Muscle of leg (tissue), 11 donors: ENCODE data around the gene RNF214. TPM values are rescaled to one million over a fixed set of nuclear protein-coding genes. Genes with fewer than 3 reads are reported as not detected.
"Not testable (repeated sequence)": the region's sequence is repeated elsewhere in the genome, so short reads cannot be mapped to it uniquely, and the experiment has no call there.

ENCODE experiments used
- DNase-seq: peaks from one replicate; pipeline ENCODE4 v3.0.0; 2013
- H3K27ac ChIP-seq: one replicate; pipeline ENCODE4 v1.5.1; 2013; ENCODE audit warnings: mild to moderate bottlenecking, low read length, control low read depth
- H3K27me3 ChIP-seq: one replicate; pipeline ENCODE4 v1.6.1; 2013; ENCODE audit warnings: low read length; ENCODE audit not compliant: control insufficient read depth, insufficient read depth
- H3K36me3 ChIP-seq: one replicate; pipeline ENCODE4 v1.6.1; 2013; ENCODE audit warnings: low read length; ENCODE audit not compliant: control insufficient read depth, insufficient read depth
- H3K4me1 ChIP-seq: one replicate; pipeline ENCODE4 v1.6.1; 2013; ENCODE audit warnings: low read length; ENCODE audit not compliant: control insufficient read depth, insufficient read depth
- H3K4me3 ChIP-seq: one replicate; pipeline ENCODE4 v1.5.1; 2013; ENCODE audit warnings: low read length, control low read depth
- H3K9me3 ChIP-seq: replicated peaks from 2 replicates; pipeline ENCODE4 v1.6.1; 2013; ENCODE audit warnings: low read depth, low read length; ENCODE audit not compliant: control insufficient read depth
- WGBS: methylation state at CpG from one replicate; pipeline ENCODE4 v1.1.5; 2013; ENCODE audit warnings: missing lambda C conversion rate; ENCODE audit not compliant: insufficient coverage; 5-methylcytosine and 5-hydroxymethylcytosine counted together
- polyA plus RNA-seq, 8 donors: library from polyadenylated mRNA; unstranded; fragments of 120-200 nt; gene quantifications; one replicate each; pipeline versions ENCODE4 v1.2.1 to v1.2.3, GENCODE V29; 2013; ENCODE audit warnings: inconsistent platforms in 1 of 8, low replicate concordance in 1 of 8; ENCODE audit not compliant: insufficient read length in 8 of 8, insufficient read depth in 1 of 8
- total RNA-seq: library from RNA; stranded (reverse); fragments of 120-200 nt; gene quantifications from one replicate; pipeline ENCODE4 v1.2.4, GENCODE V29; 2013

The RNF214 gene
- total and polyA plus RNA-seq, 9 donors = 11.0 to 19.4 (median 16.9) TPM

DNA sequence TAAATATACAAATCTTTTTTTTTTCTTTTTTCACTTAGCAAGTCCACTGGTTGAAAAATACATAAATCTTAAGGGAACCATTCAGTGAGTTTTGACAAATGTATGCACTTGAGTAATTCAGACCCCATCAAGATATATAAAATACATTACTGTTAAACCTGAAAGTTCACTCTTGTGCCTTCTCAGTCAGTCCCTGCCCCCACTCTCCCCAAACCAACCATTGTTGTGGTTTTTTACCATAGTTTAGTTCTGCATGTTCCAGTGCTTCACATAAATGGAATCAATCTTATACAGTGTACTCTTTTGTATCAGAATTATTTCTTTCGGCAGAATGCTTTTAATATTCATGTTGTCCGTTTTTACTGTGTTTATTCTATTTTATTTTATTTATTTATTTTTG, 26.1 kb downstream of the RNF214 start:
- Histone ChIP-seq H3K4me3 (no peak overlapping the region), H3K4me1 (no peaks in the 10 kb centered on the region), H3K27ac (no peak overlapping the region), H3K36me3 (peaks cover 33% of the 10 kb centered on the region), H3K27me3 (no peaks in the 10 kb centered on the region), H3K9me3 (no peaks in the 10 kb centered on the region)
- no peak for DNase-seq
- WGBS = no CpG with 5 or more reads among the region's 2 CpGs

DNA sequence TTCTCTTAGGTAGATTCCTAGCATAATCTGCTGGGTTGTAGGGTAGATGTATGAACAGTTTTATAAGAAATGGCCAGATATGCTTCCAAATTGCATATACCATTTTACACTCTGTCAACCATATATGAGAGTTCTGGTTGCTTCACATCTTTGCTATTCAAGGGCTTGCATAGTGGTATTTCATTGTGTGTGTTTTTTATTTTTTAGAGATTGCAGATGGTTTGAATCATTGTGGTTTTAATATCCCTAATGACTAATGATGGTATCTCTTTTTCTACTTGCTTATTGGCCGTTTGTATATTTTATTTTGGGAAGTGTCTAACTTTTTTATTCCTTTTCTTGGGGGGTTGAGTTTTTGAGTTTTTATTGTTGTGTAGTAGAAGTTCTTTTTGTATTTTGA, 26.9 kb downstream of the RNF214 start:
- Histone ChIP-seq H3K4me3 (no peak overlapping the region), H3K9me3 (no peaks in the 10 kb centered on the region), H3K36me3 (peaks cover 27% of the 10 kb centered on the region), H3K27me3 (no peaks in the 10 kb centered on the region), H3K27ac (no peak overlapping the region), H3K4me1 (no peaks in the 10 kb centered on the region)
- no peak for DNase-seq
- WGBS = no CpG with 5 or more reads among the region's 1 CpG

DNA sequence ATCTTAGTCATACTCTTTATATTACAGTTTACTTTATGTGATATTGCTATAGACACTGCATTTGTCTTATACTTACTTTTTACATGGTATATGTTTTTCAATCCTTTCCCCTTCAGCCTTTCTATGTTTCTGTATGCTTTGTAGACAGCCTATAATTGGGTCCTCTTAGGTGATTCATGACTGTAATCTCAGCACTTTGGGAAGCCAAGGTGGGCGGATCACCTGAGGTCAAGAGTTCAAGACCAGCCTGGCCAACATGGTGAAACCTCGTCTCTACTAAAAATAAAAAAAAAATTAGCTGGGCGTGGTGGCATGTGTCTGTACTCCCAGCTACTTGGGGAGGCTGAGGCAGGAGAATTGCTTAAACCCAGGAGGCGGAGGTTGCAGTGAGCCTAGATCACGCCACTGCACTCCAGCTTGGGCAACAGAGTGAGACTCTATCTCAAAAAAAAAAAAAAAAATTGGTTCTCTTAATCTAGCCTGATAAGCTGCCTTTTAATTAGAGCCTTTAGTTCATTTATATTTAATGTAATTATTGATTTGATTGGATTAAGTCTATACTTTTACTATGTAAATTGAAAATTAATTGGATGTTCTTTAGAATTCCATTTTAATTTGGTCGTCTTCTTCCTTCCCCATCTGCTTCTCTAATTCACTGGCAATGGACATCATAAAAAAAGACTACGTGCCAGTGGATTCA, 32.3 kb downstream of the RNF214 start:
- WGBS = 83% methylated on average over 1 of the region's 7 CpGs
- not testable (repeated sequence) for DNase-seq, H3K27ac ChIP-seq

DNA sequence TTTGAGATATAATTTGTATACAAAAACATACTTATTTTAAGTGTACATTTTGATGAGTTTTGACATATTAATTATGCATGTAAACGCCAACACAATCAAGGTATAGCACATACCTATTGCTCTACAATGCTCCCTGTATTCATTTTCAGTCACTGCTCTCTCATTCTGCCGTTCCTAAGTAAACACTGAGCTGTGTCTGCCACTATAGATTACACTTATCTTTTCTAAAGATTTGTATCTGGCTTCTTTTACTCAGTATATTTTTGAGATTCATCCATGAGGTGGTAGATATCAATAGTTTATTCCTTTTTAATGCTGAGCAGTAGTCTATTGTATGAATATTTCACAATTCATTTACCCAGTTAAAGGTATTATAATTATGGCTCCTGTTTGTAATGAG, 33.3 kb downstream of the RNF214 start:
- Histone ChIP-seq H3K4me3 (no peak overlapping the region), H3K27ac (no peak overlapping the region), H3K4me1 (no peaks in the 10 kb centered on the region), H3K27me3 (no peaks in the 10 kb centered on the region), H3K36me3 (peaks cover 14% of the 10 kb centered on the region), H3K9me3 (no peaks in the 10 kb centered on the region)
- no peak for DNase-seq
- WGBS = no CpG with 5 or more reads among the region's 2 CpGs

More for the DNA sequence above, 32.3 kb downstream of the RNF214 start:
- not testable (repeated sequence) for H3K27me3 ChIP-seq, H3K4me3 ChIP-seq, H3K4me1 ChIP-seq, H3K9me3 ChIP-seq
- peaks cover 17% of the 10 kb centered on the region for H3K36me3 ChIP-seq

DNA sequence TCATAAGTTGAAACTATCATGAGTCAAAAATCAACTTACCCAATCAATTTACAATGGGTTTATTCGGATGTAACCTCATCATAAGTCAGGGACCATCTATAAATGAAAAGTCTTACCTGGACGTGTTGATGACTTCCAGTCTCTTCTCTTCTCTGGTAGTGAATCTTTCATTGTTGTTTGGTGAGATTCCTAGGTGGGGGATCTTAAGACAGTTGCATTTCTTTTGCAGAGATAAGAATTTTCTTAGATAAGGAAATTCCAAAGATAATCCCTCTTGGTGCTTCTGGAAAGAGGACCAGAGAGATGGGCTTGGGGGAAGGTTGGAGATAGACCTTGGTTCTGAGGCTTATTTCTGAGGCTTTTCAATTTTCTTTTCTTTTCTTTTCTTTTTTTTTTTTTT, 37.4 kb downstream of the RNF214 start:
- Histone ChIP-seq H3K4me3 (no peak overlapping the region), H3K27ac (no peak overlapping the region), H3K4me1 (no peaks in the 10 kb centered on the region), H3K36me3 (peaks cover 11% of the 10 kb centered on the region), H3K9me3 (no peaks in the 10 kb centered on the region), H3K27me3 (no peaks in the 10 kb centered on the region)
- DNase-seq = no peak
- no CpG with 5 or more reads among the region's 2 CpGs for WGBS

DNA sequence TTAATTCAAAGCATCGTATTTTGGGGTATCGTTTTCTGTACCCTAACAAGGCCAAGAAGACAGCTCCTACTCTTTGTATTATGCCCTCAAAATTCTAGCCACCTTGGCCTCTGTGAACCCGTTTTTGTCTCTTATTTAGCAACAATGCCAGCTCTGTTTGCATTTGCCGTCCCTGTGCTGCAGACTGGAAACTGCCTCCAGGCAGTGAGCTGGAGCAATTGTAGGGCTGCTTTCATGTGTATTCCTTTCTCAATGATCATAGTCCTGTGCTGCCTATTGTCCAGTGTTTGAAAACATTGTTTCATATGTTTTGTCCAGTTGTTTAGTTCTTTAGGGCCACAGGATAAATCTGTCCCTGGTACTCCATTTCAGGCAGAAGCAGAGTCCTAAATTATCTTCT, 38.7 kb downstream of the RNF214 start:
- H3K27me3 ChIP-seq = no peaks in the 10 kb centered on the region
- no peak overlapping the region for H3K27ac ChIP-seq
- H3K4me1 ChIP-seq = no peaks in the 10 kb centered on the region
- no peak overlapping the region for H3K4me3 ChIP-seq
- 94% methylated on average over 3 of the region's 4 CpGs for WGBS
- peaks cover 16% of the 10 kb centered on the region for H3K36me3 ChIP-seq
- no peaks in the 10 kb centered on the region for H3K9me3 ChIP-seq
- no peak for DNase-seq

DNA sequence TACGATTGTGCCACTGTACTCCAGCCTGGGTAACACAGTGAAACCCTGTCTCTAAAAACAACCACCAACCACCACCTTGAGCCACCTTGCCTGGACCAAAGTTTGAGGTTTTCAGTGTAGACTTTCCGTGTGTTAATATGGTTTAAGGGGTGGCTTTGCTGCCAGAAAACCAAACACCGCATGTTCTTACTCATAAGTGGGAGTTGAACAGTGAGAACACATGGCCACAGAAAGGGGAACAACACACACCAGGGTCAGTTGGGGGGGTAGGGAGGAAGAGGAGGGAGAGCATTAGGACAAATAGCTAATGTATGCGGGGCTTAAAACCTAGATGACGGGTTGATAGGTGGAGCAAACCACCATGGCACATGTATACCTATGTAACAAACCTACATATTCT, 39.7 kb downstream of the RNF214 start:
- not testable (repeated sequence) for H3K4me1 ChIP-seq

DNA sequence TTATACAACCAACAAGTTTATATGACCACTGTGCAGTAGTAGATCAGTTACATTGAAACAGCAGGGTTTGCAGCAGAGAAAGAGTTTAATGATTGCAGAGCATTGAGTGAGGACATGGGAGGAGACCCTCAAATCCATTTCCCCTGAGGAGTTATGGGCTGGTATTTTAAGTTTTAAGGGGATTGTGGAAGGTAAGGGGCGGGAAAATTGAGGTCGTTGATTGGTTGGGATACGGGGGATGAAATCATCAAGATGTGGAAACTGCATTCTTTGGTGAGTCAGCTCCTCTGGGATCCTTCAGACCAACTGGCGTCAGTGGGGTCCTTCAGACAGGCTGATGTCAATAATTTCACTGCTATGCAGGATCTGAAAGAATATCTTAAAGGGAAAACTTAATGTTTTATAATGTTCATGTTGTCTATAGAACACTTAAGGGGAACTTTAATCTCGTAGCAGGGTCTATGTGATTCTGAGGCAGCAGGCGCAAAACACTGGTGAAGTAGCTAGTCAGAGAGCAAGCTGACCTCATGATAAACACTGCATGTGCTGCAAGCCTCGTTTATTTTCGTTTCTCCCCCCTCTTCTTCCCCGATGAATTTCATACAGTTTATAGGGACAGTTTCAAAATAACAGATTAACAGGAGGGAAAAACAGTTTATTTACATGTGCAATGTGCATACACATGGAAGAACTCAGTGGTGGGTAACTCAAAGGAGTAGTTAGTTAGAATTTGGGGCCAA, 41.2 kb downstream of the RNF214 start:
- WGBS = 74% methylated on average over 4 of the region's 9 CpGs
- no peak for DNase-seq

More for the DNA sequence above, 39.7 kb downstream of the RNF214 start:
- not testable (repeated sequence) for H3K27ac ChIP-seq, H3K4me3 ChIP-seq, H3K27me3 ChIP-seq, DNase-seq, H3K9me3 ChIP-seq
- WGBS = 100% methylated on average over 2 of the region's 5 CpGs
- peaks cover 16% of the 10 kb centered on the region for H3K36me3 ChIP-seq

DNA sequence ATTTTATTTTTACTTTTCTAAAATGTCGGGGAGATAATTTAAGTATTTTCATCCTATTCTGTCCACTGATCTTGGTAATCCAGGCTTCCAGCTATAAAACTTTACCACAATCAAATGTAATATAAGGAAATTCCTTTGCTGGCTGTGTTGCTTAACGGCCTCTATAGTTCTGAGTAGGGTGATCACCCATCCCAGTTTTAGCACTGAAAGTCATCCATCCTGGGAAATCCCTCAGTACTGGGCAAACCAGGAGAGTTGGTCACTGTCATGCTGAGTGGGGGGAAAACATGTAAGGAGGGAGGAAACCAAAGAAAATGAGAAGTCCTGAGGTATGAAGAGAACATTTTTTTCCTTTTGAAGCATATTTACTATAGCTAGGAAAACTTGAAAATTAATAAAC, 45.9 kb downstream of the RNF214 start:
- Histone ChIP-seq H3K27me3 (no peaks in the 10 kb centered on the region), H3K36me3 (peaks cover 40% of the 10 kb centered on the region), H3K4me3 (no peak overlapping the region), H3K9me3 (no peaks in the 10 kb centered on the region), H3K27ac (no peak overlapping the region), H3K4me1 (no peaks in the 10 kb centered on the region)
- DNase-seq = no peak
- WGBS = no CpG with 5 or more reads among the region's 2 CpGs

More for the DNA sequence above, 41.2 kb downstream of the RNF214 start:
- no peaks in the 10 kb centered on the region for H3K4me1 ChIP-seq
- no peak overlapping the region for H3K27ac ChIP-seq
- H3K4me3 ChIP-seq = no peak overlapping the region
- peaks cover 16% of the 10 kb centered on the region for H3K36me3 ChIP-seq
- no peaks in the 10 kb centered on the region for H3K9me3 ChIP-seq
- no peaks in the 10 kb centered on the region for H3K27me3 ChIP-seq

DNA sequence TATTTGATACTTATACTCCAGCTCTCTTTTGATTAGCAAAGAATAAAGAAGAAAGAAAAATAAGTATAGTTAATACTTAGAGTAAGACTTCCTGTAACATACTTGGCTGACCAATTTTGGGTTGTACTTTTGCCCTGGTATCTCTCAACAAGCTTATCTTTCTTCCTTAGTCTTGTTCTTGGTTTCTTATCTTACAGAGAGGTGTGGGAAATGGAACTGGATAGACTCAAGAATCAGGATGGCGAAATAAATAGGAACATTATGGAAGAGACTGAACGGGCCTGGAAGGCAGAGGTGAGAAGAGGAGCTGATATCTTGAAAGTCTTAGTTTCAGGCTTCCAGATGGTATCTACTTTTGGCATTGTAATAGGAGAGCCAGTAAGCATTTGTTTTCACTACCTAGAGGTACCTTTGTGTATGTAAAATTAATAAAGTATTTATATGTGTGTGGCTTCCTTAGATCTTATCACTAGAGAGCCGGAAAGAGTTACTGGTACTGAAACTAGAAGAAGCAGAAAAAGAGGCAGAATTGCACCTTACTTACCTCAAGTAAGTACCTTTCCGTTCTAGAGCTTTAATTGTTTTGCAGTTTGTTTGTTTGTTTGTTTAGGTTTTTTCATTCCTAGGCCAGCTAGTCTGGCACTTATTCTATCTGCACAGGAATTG, 47.4 kb downstream of the RNF214 start:
- Histone ChIP-seq H3K4me1 (no peaks in the 10 kb centered on the region), H3K4me3 (no peak overlapping the region), H3K27me3 (no peaks in the 10 kb centered on the region), H3K27ac (no peak overlapping the region), H3K36me3 (peaks cover 47% of the 10 kb centered on the region), H3K9me3 (no peaks in the 10 kb centered on the region)
- WGBS = 100% methylated on average over 2 of the region's 4 CpGs
- no peak for DNase-seq
